ENCODE measurements around the gene AATF.

DNA sequence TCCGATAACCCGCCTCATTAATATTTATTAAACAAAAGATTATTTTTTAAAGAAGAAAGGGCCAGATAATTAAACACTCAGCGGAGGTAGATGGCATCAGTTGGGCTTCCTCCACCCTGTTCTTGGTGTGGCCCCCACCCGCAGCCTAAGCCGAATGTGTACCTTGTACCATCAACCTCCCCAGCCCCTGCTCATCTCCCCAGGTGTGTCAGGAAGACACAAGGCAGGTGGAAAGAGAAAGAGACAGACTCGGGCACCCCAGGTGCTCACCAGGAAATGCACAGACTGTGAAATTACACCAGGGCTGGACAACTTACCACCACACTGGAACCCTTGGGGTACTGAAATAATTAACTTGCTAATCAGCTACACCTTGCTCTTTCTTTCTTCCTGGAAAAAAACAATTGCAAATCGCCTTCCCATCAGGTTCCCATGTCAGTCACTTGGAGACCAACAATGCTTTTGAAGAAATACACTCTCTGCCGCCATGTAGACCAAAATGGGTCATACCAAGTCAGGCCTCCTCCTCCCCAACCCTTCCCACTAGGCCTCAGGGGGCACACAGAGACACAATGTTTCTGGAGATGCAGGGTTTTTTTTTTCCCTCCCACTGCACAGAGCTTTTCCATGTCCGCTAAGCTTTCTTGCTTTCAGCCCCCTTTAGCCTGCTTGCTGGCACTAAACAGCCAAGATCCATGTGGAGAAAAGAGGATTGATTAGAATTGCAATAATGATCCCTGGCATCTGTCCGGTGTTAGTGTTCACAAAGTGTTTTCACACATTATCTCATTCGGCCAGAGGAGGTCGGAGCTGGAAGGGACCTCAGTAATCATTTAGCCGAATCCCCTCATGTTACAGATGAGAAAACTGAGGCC lies 20.0 kb upstream of the AATF start:
- TF ChIP-seq, protein P1, sequence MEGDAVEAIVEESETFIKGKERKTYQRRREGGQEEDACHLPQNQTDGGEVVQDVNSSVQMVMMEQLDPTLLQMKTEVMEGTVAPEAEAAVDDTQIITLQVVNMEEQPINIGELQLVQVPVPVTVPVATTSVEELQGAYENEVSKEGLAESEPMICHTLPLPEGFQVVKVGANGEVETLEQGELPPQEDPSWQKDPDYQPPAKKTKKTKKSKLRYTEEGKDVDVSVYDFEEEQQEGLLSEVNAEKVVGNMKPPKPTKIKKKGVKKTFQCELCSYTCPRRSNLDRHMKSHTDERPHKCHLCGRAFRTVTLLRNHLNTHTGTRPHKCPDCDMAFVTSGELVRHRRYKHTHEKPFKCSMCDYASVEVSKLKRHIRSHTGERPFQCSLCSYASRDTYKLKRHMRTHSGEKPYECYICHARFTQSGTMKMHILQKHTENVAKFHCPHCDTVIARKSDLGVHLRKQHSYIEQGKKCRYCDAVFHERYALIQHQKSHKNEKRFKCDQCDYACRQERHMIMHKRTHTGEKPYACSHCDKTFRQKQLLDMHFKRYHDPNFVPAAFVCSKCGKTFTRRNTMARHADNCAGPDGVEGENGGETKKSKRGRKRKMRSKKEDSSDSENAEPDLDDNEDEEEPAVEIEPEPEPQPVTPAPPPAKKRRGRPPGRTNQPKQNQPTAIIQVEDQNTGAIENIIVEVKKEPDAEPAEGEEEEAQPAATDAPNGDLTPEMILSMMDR (IDR thresholded peaks at IDR 0.05; ENCODE audit: insufficient read depth, low read length) = no peak
- TF ChIP-seq GABPA (IDR thresholded peaks at IDR 0.05; ENCODE audit: low read depth) (no peak), POLR2AphosphoS5 (IDR thresholded peaks at IDR 0.05; ENCODE audit: low read depth) (no peak)

Data from HL-60 (cell line).